B cell (primary cell): ENCODE results near the gene ARIH2. TPM values are rescaled to one million over a fixed set of nuclear protein-coding genes. Genes with fewer than 3 reads are reported as not detected.

Experiments used
- ATAC-seq: fragments of 200-7000 bp; cut with Tn5 transposase; one replicate; pipeline ENCODE4 v1.10.0; 2021; ENCODE audit warnings: low read depth, mild to moderate bottlenecking, moderate number of reproducible peaks, moderate library complexity
- CTCF ChIA-PET: fragments of 350-600 bp; sonication (Branson Sonifier 250); formaldehyde crosslinking; loops from one replicate; lab custom pipeline; 2021; ENCODE audit warnings: antibody characterized with exemption, inconsistent platforms; lab: Charles Lee
- POLR2A ChIA-PET: fragments of 350-600 bp; sonication (Branson Sonifier 250); formaldehyde crosslinking; loops from one replicate; lab custom pipeline; 2021; ENCODE audit warnings: antibody characterized with exemption; lab: Charles Lee
- DNase-seq: peaks from one replicate; pipeline ENCODE4 v3.0.0; 2013
- H2AFZ ChIP-seq: 2 replicates; pipeline ENCODE4 v1.6.1; 2012; ENCODE audit warnings: mild to moderate bottlenecking, low read depth, low read length; ENCODE audit not compliant: insufficient read depth, poor library complexity, severe bottlenecking
- H3K27ac ChIP-seq, 2 donors: 1 replicate in 1 of 2; 2 replicates in 1 of 2; pipeline ENCODE4 v1.5.1; 2012 to 2013; ENCODE audit warnings: low read length in 2 of 2, mild to moderate bottlenecking in 2 of 2, moderate library complexity in 1 of 2
- H3K27me3 ChIP-seq, 4 experiments: fragments of 200-600 bp in 1 of 4; sonication (generic) in 1 of 4; replicated peaks in 1 of 4; 1 replicate in 2 of 4; 2 replicates in 2 of 4; pipeline versions ENCODE4 v1.6.1 to v1.7.0; 2013 to 2016; ENCODE audit warnings: low read length in 3 of 4, mild to moderate bottlenecking in 2 of 4, mixed read lengths in 1 of 4, moderate library complexity in 1 of 4; ENCODE audit not compliant: insufficient read depth in 4 of 4, control insufficient read depth in 3 of 4; ENCODE audit errors: control extremely low read depth in 1 of 4
- H3K36me3 ChIP-seq, 2 experiments: replicated peaks in 1 of 2; 1 replicate in 1 of 2; 2 replicates in 1 of 2; pipeline versions ENCODE4 v1.6.1 to v1.7.1; 2013; ENCODE audit warnings: low read length in 1 of 2; ENCODE audit not compliant: insufficient read depth in 2 of 2, control insufficient read depth in 1 of 2; ENCODE audit errors: control extremely low read depth in 1 of 2, extremely low read depth in 1 of 2
- H3K4me1 ChIP-seq, 2 donors: fragments of 200-600 bp in 1 of 2; sonication (generic) in 1 of 2; 1 replicate in 1 of 2; 2 replicates in 1 of 2; pipeline versions ENCODE4 v1.5.1 to v1.6.1; 2013 to 2017; ENCODE audit warnings: low read length in 2 of 2; ENCODE audit not compliant: control insufficient read depth in 2 of 2, insufficient read depth in 2 of 2
- H3K4me2 ChIP-seq: replicated peaks from 2 replicates; pipeline ENCODE3; 2012; ENCODE audit warnings: mild to moderate bottlenecking, low read depth, low read length; ENCODE audit not compliant: poor library complexity, severe bottlenecking
- H3K4me3 ChIP-seq, 5 experiments: fragments of 200-600 bp in 1 of 5; sonication (generic) in 1 of 5; 1 replicate in 3 of 5; 2 replicates in 2 of 5; pipeline versions ENCODE4 v1.5.1 to v1.7.0; 2011 to 2016; ENCODE audit warnings: low read length in 4 of 5, mild to moderate bottlenecking in 4 of 5, low read depth in 2 of 5, control low read depth in 1 of 5, moderate library complexity in 1 of 5; ENCODE audit not compliant: insufficient read depth in 1 of 5; ENCODE audit errors: control extremely low read depth in 1 of 5, extremely low read depth in 1 of 5
- H3K79me2 ChIP-seq: fragments of 200-600 bp; sonication (generic); one replicate; pipeline ENCODE4 v1.6.0; 2016; ENCODE audit warnings: low read length; ENCODE audit not compliant: control insufficient read depth, insufficient read depth
- H3K9ac ChIP-seq: fragments of 200-600 bp; sonication (generic); 2 replicates; pipeline ENCODE4 v1.6.1; 2017; ENCODE audit warnings: mild to moderate bottlenecking, low read length, moderate library complexity
- H3K9me3 ChIP-seq, 3 donors: one replicate each; pipeline versions ENCODE4 v1.6.1 to v1.7.1; 2013; ENCODE audit warnings: low read length in 2 of 3; ENCODE audit not compliant: control insufficient read depth in 2 of 3, insufficient read depth in 1 of 3; ENCODE audit errors: control extremely low read depth in 1 of 3
- H4K20me1 ChIP-seq: 2 replicates; pipeline ENCODE4 v1.6.0; 2012; ENCODE audit warnings: mild to moderate bottlenecking, low read length; ENCODE audit not compliant: insufficient read depth, control insufficient read depth, poor library complexity, severe bottlenecking
- H3K27ac Mint-ChIP-seq: one replicate; pipeline ENCODE4 v1.8.0; 2021; ENCODE audit warnings: mixed read lengths
- H3K27me3 Mint-ChIP-seq: one replicate; pipeline ENCODE4 v1.8.0; 2021; ENCODE audit warnings: mixed read lengths
- H3K4me1 Mint-ChIP-seq: one replicate; pipeline ENCODE4 v1.8.0; 2021; ENCODE audit warnings: mixed read lengths
- H3K4me3 Mint-ChIP-seq: one replicate; pipeline ENCODE4 v1.8.0; 2021; ENCODE audit warnings: mixed read lengths
- H3K9me3 Mint-ChIP-seq: one replicate; pipeline ENCODE4 v1.8.0; 2022; ENCODE audit warnings: mixed read lengths; ENCODE audit not compliant: insufficient read depth
- CTCF ChIP-seq: fragments of 200-600 bp; IDR thresholded peaks from one replicate; pipeline ENCODE4 v1.8.0; 2022; ENCODE audit warnings: antibody characterized with exemption, mild to moderate bottlenecking
- EZH2 ChIP-seq: IDR thresholded peaks from 2 replicates; pipeline ENCODE4 v1.6.1; 2012; ENCODE audit warnings: borderline replicate concordance, low read depth, mild to moderate bottlenecking, moderate library complexity, low read length; ENCODE audit not compliant: insufficient read depth, poor library complexity, severe bottlenecking
- WGBS: methylation state at CpG from one replicate; pipeline ENCODE4 v1.1.5; 2013; ENCODE audit warnings: missing lambda C conversion rate; ENCODE audit not compliant: insufficient coverage; 5-methylcytosine and 5-hydroxymethylcytosine counted together
- intact Hi-C: fragments of 100-400 bp; cut with micrococcal nuclease; formaldehyde crosslinking; loops from one replicate; pipeline ENCODE4 v1.10.0; 2022
- polyA plus RNA-seq: library from polyadenylated mRNA; depleted of rRNA; stranded (reverse); fragments of >200 nt; gene quantifications from 2 replicates; pipeline ENCODE4 v1.2.3, GENCODE V29; 2012
- total RNA-seq, 2 donors: library from RNA; stranded (reverse); fragments of 120-200 nt in 1 of 2; gene quantifications; 1 replicate in 1 of 2; 2 replicates in 1 of 2; pipeline versions ENCODE4 v1.2.3 to v1.2.4, GENCODE V29; 2013 to 2022

Gene ARIH2
- total and polyA plus RNA-seq, 2 donors (not counting 1 experiment from before 2014, with no cell fraction given): 114 to 148 TPM

- no peak for ATAC-seq
- Mint-ChIP-seq H3K27me3 (no peaks in the 10 kb centered on the region), H3K9me3 (no peaks in the 10 kb centered on the region), H3K4me3 (no peak overlapping the region), H3K4me1 (peaks cover 43% of the 10 kb centered on the region), H3K27ac (no peak overlapping the region)
- ChIA-PET POLR2A (no interaction called here), CTCF (interaction anchor here (1.0 to 1.2 kb wide), 2 partner anchors 25 to 28 kb away, joined by 3 read pairs; partner anchors contain the start of gene SLC25A20)
- H3K36me3 ChIP-seq: peaks cover 8 to 69% of the 10 kb centered on the region in 2 experiments
- H3K9me3 ChIP-seq: no peaks in the 10 kb centered on the region
- no peaks in the 10 kb centered on the region for H3K27me3 ChIP-seq
- H3K4me1 ChIP-seq: peaks cover 5 to 11% of the 10 kb centered on the region in 2 donors
- DNase-seq: no peak
- 100% methylated on average over 6 of the region's 11 CpGs for WGBS
- TF ChIP-seq EZH2 (no peak), CTCF (no peak)
- H3K4me2 ChIP-seq: no peak overlapping the region
- no peak overlapping the region for H2AFZ ChIP-seq
- H3K79me2 ChIP-seq: peaks cover 98% of the 10 kb centered on the region
- intact Hi-C loops: no loop called here
- H4K20me1 ChIP-seq: peaks cover 73% of the 10 kb centered on the region
- H3K9ac ChIP-seq: no peak overlapping the region
- H3K4me3 ChIP-seq: no peak overlapping the region
- no peak overlapping the region for H3K27ac ChIP-seq
Observed at GRCh38 chr3:48926425-48927392, 8.1 kb downstream of the ARIH2 start.

GRCh38 chr3:48927928-48928327 lies 9.3 kb downstream of the ARIH2 start:
- Histone ChIP-seq H3K79me2 (peaks cover 99% of the 10 kb centered on the region), H3K27ac (no peak overlapping the region), H4K20me1 (peaks cover 73% of the 10 kb centered on the region), H3K27me3 (no peaks in the 10 kb centered on the region), H2AFZ (no peak overlapping the region), H3K4me1 (peaks cover 5 to 11% of the 10 kb centered on the region in 2 donors), H3K9ac (no peak overlapping the region), H3K9me3 (no peaks in the 10 kb centered on the region), H3K4me2 (no peak overlapping the region), H3K4me3 (no peak overlapping the region), H3K36me3 (peaks cover 8 to 69% of the 10 kb centered on the region in 2 experiments)
- Mint-ChIP-seq H3K9me3 (no peaks in the 10 kb centered on the region), H3K27ac (no peak overlapping the region), H3K4me1 (peaks cover 46% of the 10 kb centered on the region), H3K27me3 (no peaks in the 10 kb centered on the region), H3K4me3 (no peak overlapping the region)
- no peak for ATAC-seq
- DNase-seq: no peak
- ChIA-PET POLR2A (no interaction called here), CTCF (interaction anchor here (0.6 to 1.0 kb wide), 2 partner anchors 24 to 169 kb away, joined by 3 read pairs; no protein-coding TSS in a partner anchor)
- WGBS: no CpG with 5 or more reads among the region's 2 CpGs
- TF ChIP-seq CTCF: no peak
- no peak for TF ChIP-seq EZH2
- intact Hi-C loops: no loop called here
